ENCODE data around the gene ITGB6.

DNA sequence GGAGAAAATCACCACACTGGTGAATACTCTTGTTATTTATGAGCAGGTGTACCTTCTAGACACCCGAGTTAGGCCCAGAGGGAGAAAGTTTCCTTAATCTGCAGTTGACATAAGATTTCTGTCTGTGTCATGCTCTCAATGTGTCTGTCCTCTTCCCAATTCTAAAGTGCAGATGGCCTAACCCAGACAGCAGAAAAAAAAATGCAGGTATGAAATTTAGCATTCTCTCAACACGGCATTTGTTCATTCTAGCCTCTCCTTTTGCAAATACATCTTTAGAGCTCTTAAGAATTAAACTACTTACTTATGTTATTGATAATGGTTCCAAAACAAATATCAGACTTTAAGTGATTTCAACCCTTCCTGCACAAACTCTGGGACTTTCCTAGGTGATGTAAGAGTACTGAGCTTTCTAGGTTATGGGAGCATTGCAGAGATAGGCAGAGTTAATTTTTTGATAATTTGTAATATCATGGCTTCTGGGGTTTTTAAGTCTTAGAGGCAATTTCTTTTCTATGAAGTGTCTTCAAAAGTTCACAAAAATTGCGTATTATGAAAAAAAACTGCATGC lies 32.9 kb upstream of the ITGB6 start:
- TF ChIP-seq, protein P1, sequence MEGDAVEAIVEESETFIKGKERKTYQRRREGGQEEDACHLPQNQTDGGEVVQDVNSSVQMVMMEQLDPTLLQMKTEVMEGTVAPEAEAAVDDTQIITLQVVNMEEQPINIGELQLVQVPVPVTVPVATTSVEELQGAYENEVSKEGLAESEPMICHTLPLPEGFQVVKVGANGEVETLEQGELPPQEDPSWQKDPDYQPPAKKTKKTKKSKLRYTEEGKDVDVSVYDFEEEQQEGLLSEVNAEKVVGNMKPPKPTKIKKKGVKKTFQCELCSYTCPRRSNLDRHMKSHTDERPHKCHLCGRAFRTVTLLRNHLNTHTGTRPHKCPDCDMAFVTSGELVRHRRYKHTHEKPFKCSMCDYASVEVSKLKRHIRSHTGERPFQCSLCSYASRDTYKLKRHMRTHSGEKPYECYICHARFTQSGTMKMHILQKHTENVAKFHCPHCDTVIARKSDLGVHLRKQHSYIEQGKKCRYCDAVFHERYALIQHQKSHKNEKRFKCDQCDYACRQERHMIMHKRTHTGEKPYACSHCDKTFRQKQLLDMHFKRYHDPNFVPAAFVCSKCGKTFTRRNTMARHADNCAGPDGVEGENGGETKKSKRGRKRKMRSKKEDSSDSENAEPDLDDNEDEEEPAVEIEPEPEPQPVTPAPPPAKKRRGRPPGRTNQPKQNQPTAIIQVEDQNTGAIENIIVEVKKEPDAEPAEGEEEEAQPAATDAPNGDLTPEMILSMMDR (IDR thresholded peaks at IDR 0.05): no peak
- TF ChIP-seq POLR2AphosphoS5 (IDR thresholded peaks at IDR 0.05) (no peak), EP300 (IDR thresholded peaks at IDR 0.05) (no peak)

All from sigmoid colon (tissue), 4 donors.